Measurements from ENCODE around the gene DRD1.

DNA sequence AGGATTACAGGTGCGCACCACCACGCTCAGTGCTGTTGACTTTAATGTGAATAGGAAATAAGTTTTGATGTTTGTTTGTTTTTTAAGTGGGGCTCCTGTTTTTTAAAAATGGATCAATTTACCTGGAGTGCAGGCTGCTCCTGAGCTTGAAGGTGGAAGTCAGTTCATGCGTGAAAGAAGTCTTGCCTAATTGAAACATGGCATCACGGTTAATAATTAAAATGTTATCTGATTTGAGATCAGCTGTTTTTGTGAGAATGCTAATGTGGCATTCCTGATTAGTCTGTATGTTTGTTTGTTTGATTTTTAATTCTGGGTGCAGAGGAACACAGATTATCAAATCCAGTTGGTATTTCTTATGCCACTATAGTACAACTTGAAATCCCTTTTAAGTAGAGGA lies 40.8 kb upstream of the DRD1 start:
- TF ChIP-seq SMC3 (IDR thresholded peaks at IDR 0.05; ENCODE audit: low read depth, low read length), result no peak
- no peak for TF ChIP-seq EZH2phosphoT487 (IDR thresholded peaks at IDR 0.05; ENCODE audit: borderline replicate concordance, low read depth)
- TF ChIP-seq YY1 (IDR thresholded peaks at IDR 0.05; ENCODE audit: low read depth), result no peak
- no peak for TF ChIP-seq RXRA (IDR thresholded peaks at IDR 0.05; ENCODE audit: borderline replicate concordance, low read depth)
- TF ChIP-seq, protein P1, sequence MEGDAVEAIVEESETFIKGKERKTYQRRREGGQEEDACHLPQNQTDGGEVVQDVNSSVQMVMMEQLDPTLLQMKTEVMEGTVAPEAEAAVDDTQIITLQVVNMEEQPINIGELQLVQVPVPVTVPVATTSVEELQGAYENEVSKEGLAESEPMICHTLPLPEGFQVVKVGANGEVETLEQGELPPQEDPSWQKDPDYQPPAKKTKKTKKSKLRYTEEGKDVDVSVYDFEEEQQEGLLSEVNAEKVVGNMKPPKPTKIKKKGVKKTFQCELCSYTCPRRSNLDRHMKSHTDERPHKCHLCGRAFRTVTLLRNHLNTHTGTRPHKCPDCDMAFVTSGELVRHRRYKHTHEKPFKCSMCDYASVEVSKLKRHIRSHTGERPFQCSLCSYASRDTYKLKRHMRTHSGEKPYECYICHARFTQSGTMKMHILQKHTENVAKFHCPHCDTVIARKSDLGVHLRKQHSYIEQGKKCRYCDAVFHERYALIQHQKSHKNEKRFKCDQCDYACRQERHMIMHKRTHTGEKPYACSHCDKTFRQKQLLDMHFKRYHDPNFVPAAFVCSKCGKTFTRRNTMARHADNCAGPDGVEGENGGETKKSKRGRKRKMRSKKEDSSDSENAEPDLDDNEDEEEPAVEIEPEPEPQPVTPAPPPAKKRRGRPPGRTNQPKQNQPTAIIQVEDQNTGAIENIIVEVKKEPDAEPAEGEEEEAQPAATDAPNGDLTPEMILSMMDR (IDR thresholded peaks at IDR 0.05), result no peak
- no peak for TF ChIP-seq CHD2 (IDR thresholded peaks at IDR 0.05; ENCODE audit: low read length, partially characterized antibody)
- TF ChIP-seq, protein P2, sequence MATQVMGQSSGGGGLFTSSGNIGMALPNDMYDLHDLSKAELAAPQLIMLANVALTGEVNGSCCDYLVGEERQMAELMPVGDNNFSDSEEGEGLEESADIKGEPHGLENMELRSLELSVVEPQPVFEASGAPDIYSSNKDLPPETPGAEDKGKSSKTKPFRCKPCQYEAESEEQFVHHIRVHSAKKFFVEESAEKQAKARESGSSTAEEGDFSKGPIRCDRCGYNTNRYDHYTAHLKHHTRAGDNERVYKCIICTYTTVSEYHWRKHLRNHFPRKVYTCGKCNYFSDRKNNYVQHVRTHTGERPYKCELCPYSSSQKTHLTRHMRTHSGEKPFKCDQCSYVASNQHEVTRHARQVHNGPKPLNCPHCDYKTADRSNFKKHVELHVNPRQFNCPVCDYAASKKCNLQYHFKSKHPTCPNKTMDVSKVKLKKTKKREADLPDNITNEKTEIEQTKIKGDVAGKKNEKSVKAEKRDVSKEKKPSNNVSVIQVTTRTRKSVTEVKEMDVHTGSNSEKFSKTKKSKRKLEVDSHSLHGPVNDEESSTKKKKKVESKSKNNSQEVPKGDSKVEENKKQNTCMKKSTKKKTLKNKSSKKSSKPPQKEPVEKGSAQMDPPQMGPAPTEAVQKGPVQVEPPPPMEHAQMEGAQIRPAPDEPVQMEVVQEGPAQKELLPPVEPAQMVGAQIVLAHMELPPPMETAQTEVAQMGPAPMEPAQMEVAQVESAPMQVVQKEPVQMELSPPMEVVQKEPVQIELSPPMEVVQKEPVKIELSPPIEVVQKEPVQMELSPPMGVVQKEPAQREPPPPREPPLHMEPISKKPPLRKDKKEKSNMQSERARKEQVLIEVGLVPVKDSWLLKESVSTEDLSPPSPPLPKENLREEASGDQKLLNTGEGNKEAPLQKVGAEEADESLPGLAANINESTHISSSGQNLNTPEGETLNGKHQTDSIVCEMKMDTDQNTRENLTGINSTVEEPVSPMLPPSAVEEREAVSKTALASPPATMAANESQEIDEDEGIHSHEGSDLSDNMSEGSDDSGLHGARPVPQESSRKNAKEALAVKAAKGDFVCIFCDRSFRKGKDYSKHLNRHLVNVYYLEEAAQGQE (IDR thresholded peaks at IDR 0.05; ENCODE audit: low read depth, low read length), result no peak
- TF ChIP-seq EP300 (IDR thresholded peaks at IDR 0.05; ENCODE audit: borderline replicate concordance in 1 of 2, low read depth in 1 of 2, low read length in 1 of 2), result no peak
- TF ChIP-seq, protein P3, sequence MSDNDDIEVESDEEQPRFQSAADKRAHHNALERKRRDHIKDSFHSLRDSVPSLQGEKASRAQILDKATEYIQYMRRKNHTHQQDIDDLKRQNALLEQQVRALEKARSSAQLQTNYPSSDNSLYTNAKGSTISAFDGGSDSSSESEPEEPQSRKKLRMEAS (IDR thresholded peaks at IDR 0.05; ENCODE audit: low read depth), result no peak
- no peak for TF ChIP-seq RCOR1 (IDR thresholded peaks at IDR 0.05; ENCODE audit: low read length)

Data from SK-N-SH (cell line).